Raji (cell line): ENCODE results near the gene GMFB.

ENCODE experiments used
- POLR2A ChIP-seq: IDR thresholded peaks from 2 replicates; pipeline ENCODE4 v1.6.1; 2011; ENCODE audit warnings: low read depth, low read length, control low read depth; ENCODE audit not compliant: insufficient read depth

Gene GMFB

DNA sequence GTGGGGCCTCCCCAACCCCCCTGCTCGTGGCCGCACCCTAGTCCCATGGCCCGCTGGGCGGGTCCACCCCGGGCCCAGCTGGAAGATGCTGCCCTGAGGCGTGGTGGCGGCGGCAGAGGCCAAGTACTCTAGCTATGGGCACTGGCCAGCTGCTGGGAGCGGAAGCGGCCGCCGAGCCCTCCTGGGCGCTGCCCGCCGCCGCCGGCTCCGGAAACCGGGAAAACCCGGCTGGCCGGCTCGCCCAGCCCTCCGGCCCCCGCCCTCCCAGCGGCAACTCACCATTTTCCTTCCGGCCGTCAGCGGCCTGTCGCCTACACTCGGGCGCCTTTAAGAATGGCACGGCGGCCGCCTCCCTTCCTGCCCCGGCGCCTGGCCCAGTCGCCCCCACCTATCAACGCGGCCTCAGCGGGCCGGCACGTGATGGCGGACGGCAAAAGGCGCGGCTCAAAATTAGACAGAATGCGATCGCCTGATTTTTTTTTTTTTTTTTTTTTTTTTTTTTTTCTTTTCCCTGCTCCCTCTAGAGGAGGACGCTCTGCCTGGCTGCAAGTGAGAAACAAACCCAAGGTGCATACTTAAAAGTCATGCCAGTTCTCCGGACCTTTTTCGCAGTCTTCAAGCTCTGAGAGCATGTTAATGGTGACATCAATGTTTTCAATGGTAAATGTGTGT, at the start of gene GMFB:
Gene GMFB (minus strand): TSS at position 335 of the 672 bp plus-strand sequence. CDS start 53 bp downstream, at position 282.
- TF ChIP-seq POLR2A, result peak; percentile 69

DNA sequence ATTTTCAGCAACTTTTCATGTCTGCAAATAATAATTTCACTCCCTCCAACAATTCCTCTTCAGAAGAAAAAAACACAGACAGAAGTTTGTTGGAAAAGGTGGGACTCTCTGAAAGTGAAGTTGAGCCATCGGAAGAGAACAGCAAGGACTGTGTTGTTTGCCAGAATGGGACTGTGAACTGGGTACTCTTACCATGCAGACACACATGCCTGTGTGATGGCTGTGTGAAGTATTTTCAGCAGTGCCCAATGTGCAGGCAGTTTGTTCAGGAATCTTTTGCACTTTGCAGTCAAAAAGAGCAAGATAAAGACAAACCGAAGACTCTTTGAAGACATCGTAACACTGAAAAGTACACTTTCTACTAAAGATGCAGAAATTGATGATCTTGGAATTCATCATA, 49.3 kb upstream of the GMFB start:
- TF ChIP-seq POLR2A, result no peak

DNA sequence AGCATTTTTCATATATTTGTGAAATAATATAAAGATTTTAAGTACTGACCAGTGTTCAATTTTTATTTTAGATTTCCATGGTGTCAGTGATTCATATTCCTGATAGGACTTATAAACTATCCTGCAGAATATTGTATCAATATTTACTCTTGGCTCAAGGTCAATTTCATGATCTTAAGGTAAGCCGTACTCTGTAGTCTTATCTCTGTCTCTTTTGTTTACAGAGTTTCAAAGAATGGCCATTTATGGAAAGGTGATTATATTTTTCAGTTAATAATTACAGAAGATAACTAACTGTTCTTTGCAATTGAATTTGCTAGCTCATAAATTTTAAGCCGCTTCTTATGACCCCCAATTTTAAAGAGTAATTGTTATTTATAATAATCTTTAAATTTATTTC, 48.9 kb upstream of the GMFB start:
- no peak for TF ChIP-seq POLR2A

DNA sequence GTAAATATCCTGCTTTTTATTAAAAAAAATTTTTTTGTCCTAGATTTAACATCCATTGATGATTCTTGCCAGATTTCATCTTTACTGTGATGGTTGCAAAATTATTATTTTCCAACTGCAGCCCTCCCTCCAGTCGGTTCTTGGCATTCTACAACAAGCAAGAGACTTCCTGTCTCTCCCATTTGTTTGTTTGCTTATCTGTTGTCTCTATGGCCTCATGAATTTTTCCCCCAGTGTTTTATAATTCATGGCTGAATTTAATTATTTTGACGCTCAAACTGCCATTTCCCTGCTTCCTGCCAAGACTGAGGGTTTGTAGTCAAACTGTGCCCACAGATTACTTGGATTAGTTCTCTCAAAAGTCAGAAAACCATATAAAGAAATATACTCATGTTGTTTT, 46.9 kb upstream of the GMFB start:
- TF ChIP-seq POLR2A, result no peak

DNA sequence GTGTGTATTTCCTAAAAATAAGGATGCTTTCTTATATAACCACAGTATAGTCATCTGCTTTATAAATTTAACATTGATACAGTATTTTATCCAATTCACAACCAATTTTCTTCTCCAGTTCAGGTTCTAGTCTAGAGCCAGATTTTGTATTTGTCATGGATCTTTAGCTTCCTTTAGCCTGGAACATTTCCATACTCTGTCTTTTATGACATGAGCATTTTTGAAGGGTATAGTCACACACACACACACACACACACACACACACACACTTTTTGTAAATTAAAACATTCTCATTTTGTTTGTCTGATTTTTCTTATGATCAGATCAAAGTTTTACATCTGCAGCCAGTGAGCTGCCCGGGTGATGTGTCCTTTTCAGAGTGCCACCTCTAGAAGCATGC, 46.3 kb upstream of the GMFB start:
- TF ChIP-seq POLR2A, result no peak

DNA sequence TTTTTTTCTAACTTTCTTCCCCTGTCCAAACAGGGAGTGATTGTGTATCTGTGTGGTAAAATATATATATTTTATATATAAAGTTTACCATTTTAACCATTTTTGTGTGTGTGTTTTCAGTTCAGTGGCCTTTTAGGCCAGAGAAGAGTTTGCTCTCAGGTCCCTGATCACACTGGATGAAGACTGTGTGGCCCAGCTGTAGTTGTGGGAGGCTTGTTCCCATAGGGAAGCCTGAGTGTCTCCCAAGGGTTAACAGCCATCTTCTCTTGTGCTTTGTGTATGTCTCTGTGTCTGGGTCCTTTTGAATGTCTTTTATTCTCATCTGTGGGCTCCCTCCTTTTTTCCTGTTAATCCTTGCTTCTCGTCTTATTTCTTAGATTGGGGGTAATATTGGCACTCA, 44.3 kb upstream of the GMFB start:
- no peak for TF ChIP-seq POLR2A

DNA sequence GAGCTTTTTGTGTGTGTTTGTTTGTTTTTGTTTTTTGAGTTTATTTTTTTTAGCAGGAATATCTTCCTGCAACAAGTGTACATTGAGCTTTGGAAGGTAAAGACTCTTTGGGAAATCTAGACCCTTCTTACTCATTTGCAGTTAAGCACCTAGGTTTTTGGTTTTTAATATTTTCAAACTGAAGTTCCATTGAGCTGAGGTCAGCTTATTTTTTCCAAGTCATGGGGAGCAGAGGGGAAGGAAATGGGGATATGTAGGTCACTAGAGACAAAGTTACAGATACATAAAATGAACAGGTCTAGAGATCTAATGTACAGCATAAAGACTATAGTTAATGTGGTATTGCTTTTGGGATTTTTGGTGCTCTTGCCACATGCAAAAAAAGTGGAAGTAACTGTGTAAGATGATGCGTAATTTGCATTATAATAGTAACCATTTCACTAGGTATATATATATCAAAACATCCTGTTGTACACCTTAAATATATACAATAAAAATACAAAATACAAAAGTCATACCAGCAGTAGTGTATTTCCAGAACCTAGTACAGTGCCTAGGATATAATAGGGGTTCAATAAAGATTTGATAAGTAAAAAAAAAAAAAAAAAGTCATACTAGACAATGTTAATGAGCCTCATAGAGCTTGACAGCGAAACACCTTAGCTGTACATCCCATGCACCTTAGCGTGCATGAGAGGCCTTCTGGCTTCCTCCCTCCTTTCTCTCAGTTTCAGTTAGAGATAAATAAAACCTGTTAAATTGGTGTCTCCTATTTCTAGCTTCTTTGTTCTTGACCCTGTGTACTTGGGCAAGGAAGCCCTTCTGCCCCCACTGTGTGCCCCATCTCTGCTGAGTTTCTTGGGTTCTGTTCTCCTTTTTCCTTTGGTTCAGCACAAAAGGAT, 43.6 kb upstream of the GMFB start:
- TF ChIP-seq POLR2A, result no peak

DNA sequence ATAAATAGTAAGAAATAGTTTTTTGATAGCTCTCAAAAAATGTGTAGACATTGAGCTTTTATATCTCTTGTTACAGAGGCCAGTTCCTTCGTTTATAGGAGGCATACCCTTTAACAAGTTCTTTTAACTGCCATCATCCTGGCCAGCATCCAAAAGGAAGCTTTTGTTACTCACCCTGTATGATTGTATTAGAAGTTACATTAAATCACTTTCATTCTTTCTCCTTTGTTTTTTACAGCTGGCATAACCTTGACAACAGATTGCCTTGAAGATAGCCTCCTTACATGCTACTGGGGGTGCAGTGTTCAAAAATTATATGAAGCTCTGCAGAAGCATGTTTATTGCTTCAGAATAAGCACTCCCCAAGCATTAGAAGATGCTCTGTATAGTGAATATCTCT, 41.0 kb upstream of the GMFB start:
- no peak for TF ChIP-seq POLR2A

DNA sequence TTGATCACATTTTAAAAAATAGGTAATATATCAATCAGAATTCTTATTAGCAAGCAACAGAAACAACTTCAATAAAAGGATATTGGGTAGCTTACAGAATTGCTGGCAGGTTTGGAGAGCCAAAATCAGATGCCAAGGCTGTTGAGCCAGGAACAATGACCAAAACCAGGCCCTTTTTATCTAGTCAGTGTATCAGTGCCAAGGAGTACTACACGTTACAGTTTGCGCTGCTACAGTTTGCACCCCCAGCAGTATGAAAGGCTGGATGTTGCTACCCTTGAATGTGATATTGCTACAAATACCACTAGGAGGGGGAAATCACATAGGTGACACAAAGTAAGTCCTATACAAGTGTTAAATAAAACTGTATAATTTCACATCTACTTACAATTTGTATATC, 40.2 kb upstream of the GMFB start:
- TF ChIP-seq POLR2A, result no peak

DNA sequence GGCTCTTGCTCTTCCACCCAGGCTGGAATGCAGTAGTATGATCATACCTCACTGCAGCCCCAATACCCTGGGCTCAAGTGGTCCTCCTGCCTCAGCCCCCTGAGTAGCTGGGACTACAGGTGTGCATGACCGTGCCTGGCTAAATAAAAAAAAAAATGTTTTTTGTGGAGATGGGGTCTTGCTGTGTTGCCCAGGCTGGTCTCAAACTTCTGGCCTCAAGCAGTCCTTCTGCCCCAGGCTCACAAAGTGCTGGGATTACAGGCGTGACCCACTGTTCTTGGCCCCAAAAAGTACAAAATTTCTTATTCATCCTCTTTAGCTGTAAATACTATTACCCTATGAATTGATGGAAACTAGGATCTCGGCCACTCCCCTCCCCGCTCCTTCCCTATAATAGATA, 35.6 kb upstream of the GMFB start:
- no peak for TF ChIP-seq POLR2A

DNA sequence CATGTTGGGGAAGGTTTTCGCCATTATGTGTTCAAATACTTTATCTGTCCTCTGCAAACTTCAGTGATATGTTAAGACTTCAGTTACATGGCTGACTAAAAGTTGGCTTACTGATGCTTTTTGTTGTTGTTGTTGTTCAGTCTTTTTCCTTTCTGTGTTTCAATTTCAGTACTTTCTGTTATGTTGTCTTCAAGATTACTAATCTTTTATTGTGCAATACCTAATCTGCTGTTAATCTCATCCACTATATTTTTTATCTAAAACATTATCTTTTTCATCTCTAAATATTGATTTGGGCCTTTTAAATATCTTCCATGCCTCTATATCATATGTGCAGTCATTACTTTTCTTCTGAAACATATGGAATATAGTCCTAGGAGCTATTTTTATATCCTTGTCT, 27.9 kb upstream of the GMFB start:
- TF ChIP-seq POLR2A, result no peak

DNA sequence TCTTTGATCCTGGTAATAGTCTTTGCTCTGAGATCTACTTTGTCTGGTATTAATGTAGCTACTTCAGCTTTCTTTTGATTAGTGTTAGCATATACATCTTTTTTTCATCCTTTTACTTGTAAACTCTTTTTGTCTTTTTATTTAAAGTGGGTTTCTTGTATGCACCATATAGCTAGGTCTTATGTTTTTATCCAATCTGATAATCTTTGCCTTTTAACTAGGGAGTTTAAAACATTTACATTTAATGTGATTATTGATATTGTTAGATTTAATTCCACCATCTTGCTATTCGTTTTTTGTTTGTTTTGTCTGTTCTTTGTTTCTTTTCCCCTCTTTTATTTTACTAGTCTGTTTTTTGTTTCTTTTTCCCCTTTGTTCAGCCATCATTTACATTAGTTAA, 26.9 kb upstream of the GMFB start:
- TF ChIP-seq POLR2A, result no peak

DNA sequence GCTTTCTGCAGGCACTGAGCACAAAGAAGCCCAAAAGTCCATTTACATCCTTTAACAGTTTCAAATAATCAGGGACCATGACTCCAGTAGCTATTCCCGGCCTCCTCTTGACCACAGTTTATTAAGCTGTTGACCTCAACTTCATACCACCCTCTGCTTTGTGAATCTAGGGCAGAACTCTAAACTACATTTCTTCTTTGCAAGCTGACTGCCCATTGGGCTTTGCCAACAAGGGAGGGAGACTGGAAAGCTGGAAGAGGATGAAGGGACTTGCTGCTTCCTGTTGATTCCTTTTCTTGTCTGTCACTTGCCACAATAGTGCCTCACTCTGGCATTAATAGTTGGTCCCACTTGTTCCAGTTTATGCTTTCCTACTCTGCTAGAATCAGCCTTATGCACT, 23.6 kb upstream of the GMFB start:
- no peak for TF ChIP-seq POLR2A

DNA sequence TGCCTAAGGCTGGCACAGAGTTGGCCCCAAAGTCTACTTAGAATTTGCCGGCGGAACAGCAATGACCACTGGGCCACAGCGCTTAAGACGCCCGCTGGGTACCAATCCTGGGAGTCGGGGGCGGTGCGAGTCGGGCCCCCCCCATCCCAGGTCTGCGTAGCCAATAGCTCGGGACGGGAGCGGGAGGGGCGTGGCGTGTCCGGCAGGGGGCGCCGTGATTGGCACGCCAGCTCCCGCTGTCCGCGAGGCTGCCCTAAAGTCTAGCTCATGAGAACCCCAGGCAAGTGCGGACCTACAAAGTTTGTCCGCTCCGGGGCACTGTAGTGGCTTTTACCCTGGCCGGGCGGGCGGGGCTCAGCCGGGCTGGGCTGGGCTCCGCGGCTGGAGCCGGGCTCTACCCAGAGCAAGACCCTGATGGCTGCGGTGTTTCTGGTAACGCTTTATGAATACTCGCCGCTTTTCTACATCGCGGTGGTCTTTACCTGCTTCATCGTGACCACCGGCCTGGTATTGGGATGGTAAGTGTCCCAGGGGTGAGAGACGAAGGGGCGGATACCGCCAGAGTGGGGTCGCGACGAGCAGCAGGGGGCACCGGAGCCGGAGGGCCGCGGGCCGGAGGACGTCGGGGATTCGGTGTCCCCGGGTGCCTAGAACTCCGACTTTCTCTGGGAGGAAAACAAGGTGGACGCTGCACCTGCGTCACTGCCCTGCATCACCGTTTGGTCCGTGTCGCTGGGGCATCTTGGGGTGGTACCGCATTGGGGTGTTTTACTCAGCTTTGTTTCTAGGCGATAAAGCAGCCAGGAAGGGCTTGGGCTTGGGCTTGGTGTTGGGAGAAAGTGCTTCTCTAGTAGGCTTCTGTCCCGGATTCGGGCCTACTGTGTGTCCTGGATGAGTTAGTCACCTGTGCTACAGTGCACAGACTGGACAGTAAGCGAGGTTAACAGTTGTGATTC, 21.0 kb upstream of the GMFB start, which contains the start of gene CGRRF1:
Gene CGRRF1 (plus strand): TSS at position 361 of the 956 bp plus-strand sequence. CDS start 54 bp downstream, at position 415.
- peak; percentile 72 for TF ChIP-seq POLR2A

DNA sequence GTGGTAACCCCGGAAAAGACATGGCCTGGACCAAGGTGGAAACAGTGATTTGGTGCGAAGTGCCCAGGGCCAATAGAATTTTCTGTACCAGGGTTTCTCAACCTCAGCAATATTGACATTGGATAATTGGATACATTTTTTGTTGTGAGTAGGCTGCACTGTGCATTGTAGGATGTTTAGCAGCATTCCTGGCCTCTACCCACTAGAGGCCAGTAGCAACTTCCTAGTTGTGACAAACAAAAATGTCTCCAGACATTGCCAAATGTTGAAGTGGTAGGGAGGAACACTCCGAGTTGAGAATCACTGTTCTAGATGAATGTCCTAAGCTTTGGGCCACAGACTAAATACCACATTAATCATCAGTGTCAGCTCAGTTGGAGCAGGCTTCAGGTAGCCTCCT, 14.7 kb upstream of the GMFB start:
- TF ChIP-seq POLR2A, result no peak
